ENCODE data around the gene WDR70.
"Not testable (repeated sequence)": the region's sequence is repeated elsewhere in the genome, so short reads cannot be mapped to it uniquely, and the experiment has no call there.

The WDR70 gene

DNA sequence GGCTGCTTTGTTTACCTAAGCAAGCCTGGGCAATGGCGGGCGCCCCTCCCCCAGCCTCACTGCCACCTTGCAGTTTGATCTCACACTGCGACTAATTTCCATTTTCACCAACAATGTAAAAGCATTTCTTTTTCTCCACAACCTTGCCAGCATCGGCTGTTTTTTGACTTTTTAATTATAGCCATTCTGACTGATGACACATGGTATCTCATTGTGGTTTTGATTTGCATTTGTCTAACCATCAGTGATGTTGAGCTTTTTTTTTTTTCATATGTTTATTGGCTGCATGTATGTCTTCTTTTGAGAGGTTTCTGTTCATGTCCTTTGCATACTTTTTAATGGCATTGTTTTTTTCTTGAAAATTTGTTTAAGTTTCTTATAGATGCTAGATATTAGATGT, 300.8 kb downstream of the WDR70 start:
- not testable (repeated sequence) for H3K4me1 ChIP-seq (ENCODE audit: low read depth, poor library complexity, severe bottlenecking); H3K4me3 ChIP-seq (IDR thresholded peaks at IDR 0.05; ENCODE audit: insufficient read depth, low read depth, low read length); H3K4me2 ChIP-seq; H4K20me1 ChIP-seq (ENCODE audit: insufficient read depth); H3K27me3 ChIP-seq (ENCODE audit: insufficient read depth, low read depth); H3K79me2 ChIP-seq (ENCODE audit: insufficient read depth, low read depth); H3K27ac ChIP-seq; H3K36me3 ChIP-seq (ENCODE audit: insufficient read depth); H2AFZ ChIP-seq (ENCODE audit: low read depth); H3K9ac ChIP-seq

DNA sequence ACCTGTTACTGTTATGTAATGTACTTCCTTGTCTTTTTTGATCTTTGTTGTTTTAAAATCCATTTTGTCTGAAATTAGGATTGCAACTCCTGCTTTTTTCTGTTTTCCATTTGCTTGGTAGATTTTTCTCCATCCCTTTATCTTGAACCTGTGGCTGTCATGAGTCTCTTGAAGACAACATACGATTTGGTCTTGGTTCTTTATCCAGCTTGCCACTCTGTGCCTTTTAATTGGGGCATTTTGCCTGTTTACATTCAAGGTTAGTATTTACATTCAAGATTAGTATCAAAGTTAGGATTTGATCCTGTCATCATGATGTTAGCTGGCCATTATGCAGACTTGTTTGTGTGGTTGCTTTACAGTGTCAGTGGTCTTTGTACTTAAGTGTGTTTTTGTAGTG, 304.0 kb downstream of the WDR70 start:
- Histone ChIP-seq H3K36me3 (ENCODE audit: insufficient read depth) (no peaks in the 10 kb centered on the region), H3K4me3 (IDR thresholded peaks at IDR 0.05; ENCODE audit: insufficient read depth, low read depth, low read length) (no peak overlapping the region), H3K27me3 (ENCODE audit: insufficient read depth, low read depth) (no peaks in the 10 kb centered on the region), H4K20me1 (ENCODE audit: insufficient read depth) (no peaks in the 10 kb centered on the region), H3K79me2 (ENCODE audit: insufficient read depth, low read depth) (no peaks in the 10 kb centered on the region), H3K4me2 (no peak overlapping the region), H3K4me1 (ENCODE audit: low read depth, poor library complexity, severe bottlenecking) (peaks cover 8% of the 10 kb centered on the region), H3K27ac (no peak overlapping the region), H2AFZ (ENCODE audit: low read depth) (no peak overlapping the region), H3K9ac (no peak overlapping the region)
- TF ChIP-seq, protein P1, sequence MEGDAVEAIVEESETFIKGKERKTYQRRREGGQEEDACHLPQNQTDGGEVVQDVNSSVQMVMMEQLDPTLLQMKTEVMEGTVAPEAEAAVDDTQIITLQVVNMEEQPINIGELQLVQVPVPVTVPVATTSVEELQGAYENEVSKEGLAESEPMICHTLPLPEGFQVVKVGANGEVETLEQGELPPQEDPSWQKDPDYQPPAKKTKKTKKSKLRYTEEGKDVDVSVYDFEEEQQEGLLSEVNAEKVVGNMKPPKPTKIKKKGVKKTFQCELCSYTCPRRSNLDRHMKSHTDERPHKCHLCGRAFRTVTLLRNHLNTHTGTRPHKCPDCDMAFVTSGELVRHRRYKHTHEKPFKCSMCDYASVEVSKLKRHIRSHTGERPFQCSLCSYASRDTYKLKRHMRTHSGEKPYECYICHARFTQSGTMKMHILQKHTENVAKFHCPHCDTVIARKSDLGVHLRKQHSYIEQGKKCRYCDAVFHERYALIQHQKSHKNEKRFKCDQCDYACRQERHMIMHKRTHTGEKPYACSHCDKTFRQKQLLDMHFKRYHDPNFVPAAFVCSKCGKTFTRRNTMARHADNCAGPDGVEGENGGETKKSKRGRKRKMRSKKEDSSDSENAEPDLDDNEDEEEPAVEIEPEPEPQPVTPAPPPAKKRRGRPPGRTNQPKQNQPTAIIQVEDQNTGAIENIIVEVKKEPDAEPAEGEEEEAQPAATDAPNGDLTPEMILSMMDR (conservative IDR thresholded peaks at IDR 0.05; ENCODE audit: low read depth, low read length), result no peak

DNA sequence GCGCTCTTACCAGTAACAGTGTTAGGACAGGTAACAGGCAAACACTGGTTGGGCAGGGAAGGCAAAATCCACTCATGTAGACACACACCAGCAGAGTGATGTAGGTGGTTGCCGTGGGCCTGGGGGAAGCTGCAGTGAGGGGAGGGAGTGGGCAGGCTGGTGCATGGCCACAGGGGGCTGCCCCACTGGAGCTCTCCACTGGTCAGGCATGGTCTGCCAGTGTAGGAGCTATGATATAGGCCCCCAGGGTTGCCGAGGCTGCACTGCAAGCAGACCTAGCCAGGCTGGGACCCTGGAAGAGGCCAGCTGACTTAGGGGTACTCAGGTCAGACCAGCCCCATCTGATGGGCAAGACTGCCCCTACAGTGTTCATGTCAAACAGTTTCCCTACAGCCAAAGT, 306.1 kb downstream of the WDR70 start:
- Histone ChIP-seq H3K4me3 (IDR thresholded peaks at IDR 0.05; ENCODE audit: insufficient read depth, low read depth, low read length) (no peak overlapping the region), H3K4me1 (ENCODE audit: low read depth, poor library complexity, severe bottlenecking) (peaks cover 2% of the 10 kb centered on the region), H3K36me3 (ENCODE audit: insufficient read depth) (no peaks in the 10 kb centered on the region), H3K4me2 (no peak overlapping the region), H2AFZ (ENCODE audit: low read depth) (no peak overlapping the region), H3K27me3 (ENCODE audit: insufficient read depth, low read depth) (no peaks in the 10 kb centered on the region), H4K20me1 (ENCODE audit: insufficient read depth) (no peaks in the 10 kb centered on the region), H3K27ac (no peak overlapping the region), H3K9ac (no peak overlapping the region), H3K79me2 (ENCODE audit: insufficient read depth, low read depth) (no peaks in the 10 kb centered on the region)
- TF ChIP-seq, protein P1 (conservative IDR thresholded peaks at IDR 0.05; ENCODE audit: low read depth, low read length), result no peak

DNA sequence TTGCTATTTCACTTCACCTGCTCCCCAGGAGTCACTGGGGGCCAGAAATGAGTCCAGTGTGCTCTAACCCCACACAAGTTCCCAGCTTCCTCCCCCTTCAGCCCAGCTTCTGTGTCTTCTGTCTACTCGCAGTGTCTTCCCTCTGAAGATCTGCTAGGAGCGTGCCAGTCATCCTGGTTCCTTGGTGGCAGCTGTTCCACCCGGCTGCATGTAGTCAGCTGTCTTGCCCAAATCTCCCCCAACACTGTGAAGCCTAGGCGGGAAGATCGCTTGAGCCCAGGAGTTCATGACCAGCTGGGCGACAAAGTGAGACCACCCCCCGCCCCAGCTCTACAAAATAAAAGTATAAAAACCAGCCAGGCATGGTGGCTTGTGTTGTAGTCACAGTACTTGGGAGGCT, 306.7 kb downstream of the WDR70 start:
- H3K27ac ChIP-seq, result no peak overlapping the region
- no peak overlapping the region for H3K9ac ChIP-seq
- no peaks in the 10 kb centered on the region for H4K20me1 ChIP-seq (ENCODE audit: insufficient read depth)
- TF ChIP-seq, protein P1 (conservative IDR thresholded peaks at IDR 0.05; ENCODE audit: low read depth, low read length), result no peak
- no peaks in the 10 kb centered on the region for H3K4me1 ChIP-seq (ENCODE audit: low read depth, poor library complexity, severe bottlenecking)
- H3K4me2 ChIP-seq, result no peak overlapping the region
- no peak overlapping the region for H3K4me3 ChIP-seq (IDR thresholded peaks at IDR 0.05; ENCODE audit: insufficient read depth, low read depth, low read length)
- H3K27me3 ChIP-seq (ENCODE audit: insufficient read depth, low read depth), result no peaks in the 10 kb centered on the region
- H3K36me3 ChIP-seq (ENCODE audit: insufficient read depth), result no peaks in the 10 kb centered on the region
- no peak overlapping the region for H2AFZ ChIP-seq (ENCODE audit: low read depth)
- no peaks in the 10 kb centered on the region for H3K79me2 ChIP-seq (ENCODE audit: insufficient read depth, low read depth)

DNA sequence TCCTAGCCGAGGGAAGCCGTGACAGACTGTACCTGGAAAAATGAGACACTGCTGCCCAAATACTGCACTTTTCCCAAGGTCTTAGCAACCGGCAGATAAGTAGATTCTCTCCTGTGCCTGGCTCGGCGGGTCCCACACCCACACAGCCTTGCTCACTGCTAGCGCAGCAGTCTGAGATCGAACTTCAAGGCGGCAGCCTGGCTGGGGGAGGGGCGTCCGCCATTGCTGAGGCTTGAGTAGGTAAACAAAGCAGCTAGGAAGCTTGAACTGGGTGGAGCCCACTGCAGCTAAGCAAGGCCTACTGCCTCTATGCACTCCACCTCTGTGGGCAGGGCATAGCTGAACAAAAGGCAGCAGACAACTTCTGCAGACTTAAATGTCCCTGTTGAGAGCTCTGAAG, 309.8 kb downstream of the WDR70 start:
- H3K36me3 ChIP-seq (ENCODE audit: insufficient read depth); H3K27ac ChIP-seq; H3K4me2 ChIP-seq; H4K20me1 ChIP-seq (ENCODE audit: insufficient read depth); H3K79me2 ChIP-seq (ENCODE audit: insufficient read depth, low read depth); H2AFZ ChIP-seq (ENCODE audit: low read depth); H3K4me3 ChIP-seq (IDR thresholded peaks at IDR 0.05; ENCODE audit: insufficient read depth, low read depth, low read length); H3K27me3 ChIP-seq (ENCODE audit: insufficient read depth, low read depth); H3K4me1 ChIP-seq (ENCODE audit: low read depth, poor library complexity, severe bottlenecking); H3K9ac ChIP-seq: not testable (repeated sequence)

DNA sequence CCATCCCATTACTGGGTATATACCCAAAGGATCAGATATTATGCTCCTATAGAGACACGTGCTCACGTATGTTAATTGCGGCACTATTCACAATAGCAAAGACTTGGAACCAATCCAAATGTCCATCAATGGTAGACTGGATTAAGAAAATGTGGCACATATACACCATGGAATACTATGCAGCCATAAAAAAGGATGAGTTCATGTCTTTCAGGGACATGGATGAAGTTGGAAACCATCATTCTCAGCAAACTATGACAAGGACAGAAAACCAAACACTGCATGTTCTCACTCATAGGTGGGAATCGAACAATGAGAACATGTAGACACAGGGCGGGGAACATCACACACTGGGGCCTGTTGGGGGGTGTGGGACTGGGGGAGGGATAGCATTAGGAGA, 315.2 kb downstream of the WDR70 start:
- not testable (repeated sequence) for H3K4me2 ChIP-seq; H4K20me1 ChIP-seq (ENCODE audit: insufficient read depth); H3K9ac ChIP-seq; H3K79me2 ChIP-seq (ENCODE audit: insufficient read depth, low read depth); H2AFZ ChIP-seq (ENCODE audit: low read depth); H3K27ac ChIP-seq; H3K27me3 ChIP-seq (ENCODE audit: insufficient read depth, low read depth); H3K4me3 ChIP-seq (IDR thresholded peaks at IDR 0.05; ENCODE audit: insufficient read depth, low read depth, low read length); H3K4me1 ChIP-seq (ENCODE audit: low read depth, poor library complexity, severe bottlenecking); H3K36me3 ChIP-seq (ENCODE audit: insufficient read depth)

Data from KMS-11 (cell line).